B cell (primary cell): ENCODE results near the gene TBATA. TPM values are rescaled to one million over a fixed set of nuclear protein-coding genes. Genes with fewer than 3 reads are reported as not detected.

ENCODE experiments used
- ATAC-seq: fragments of 200-7000 bp; cut with Tn5 transposase; one replicate; pipeline ENCODE4 v1.10.0; 2021; ENCODE audit warnings: low read depth, mild to moderate bottlenecking, moderate number of reproducible peaks, moderate library complexity
- CTCF ChIA-PET: fragments of 350-600 bp; sonication (Branson Sonifier 250); formaldehyde crosslinking; loops from one replicate; lab custom pipeline; 2021; ENCODE audit warnings: antibody characterized with exemption, inconsistent platforms; lab: Charles Lee
- POLR2A ChIA-PET: fragments of 350-600 bp; sonication (Branson Sonifier 250); formaldehyde crosslinking; loops from one replicate; lab custom pipeline; 2021; ENCODE audit warnings: antibody characterized with exemption; lab: Charles Lee
- DNase-seq: peaks from one replicate; pipeline ENCODE4 v3.0.0; 2013
- H2AFZ ChIP-seq: 2 replicates; pipeline ENCODE4 v1.6.1; 2012; ENCODE audit warnings: mild to moderate bottlenecking, low read depth, low read length; ENCODE audit not compliant: insufficient read depth, poor library complexity, severe bottlenecking
- H3K27ac ChIP-seq, 2 donors: 1 replicate in 1 of 2; 2 replicates in 1 of 2; pipeline ENCODE4 v1.5.1; 2012 to 2013; ENCODE audit warnings: low read length in 2 of 2, mild to moderate bottlenecking in 2 of 2, moderate library complexity in 1 of 2
- H3K27me3 ChIP-seq, 4 experiments: fragments of 200-600 bp in 1 of 4; sonication (generic) in 1 of 4; replicated peaks in 1 of 4; 1 replicate in 2 of 4; 2 replicates in 2 of 4; pipeline versions ENCODE4 v1.6.1 to v1.7.0; 2013 to 2016; ENCODE audit warnings: low read length in 3 of 4, mild to moderate bottlenecking in 2 of 4, mixed read lengths in 1 of 4, moderate library complexity in 1 of 4; ENCODE audit not compliant: insufficient read depth in 4 of 4, control insufficient read depth in 3 of 4; ENCODE audit errors: control extremely low read depth in 1 of 4
- H3K36me3 ChIP-seq, 2 experiments: replicated peaks in 1 of 2; 1 replicate in 1 of 2; 2 replicates in 1 of 2; pipeline versions ENCODE4 v1.6.1 to v1.7.1; 2013; ENCODE audit warnings: low read length in 1 of 2; ENCODE audit not compliant: insufficient read depth in 2 of 2, control insufficient read depth in 1 of 2; ENCODE audit errors: control extremely low read depth in 1 of 2, extremely low read depth in 1 of 2
- H3K4me1 ChIP-seq, 2 donors: fragments of 200-600 bp in 1 of 2; sonication (generic) in 1 of 2; 1 replicate in 1 of 2; 2 replicates in 1 of 2; pipeline versions ENCODE4 v1.5.1 to v1.6.1; 2013 to 2017; ENCODE audit warnings: low read length in 2 of 2; ENCODE audit not compliant: control insufficient read depth in 2 of 2, insufficient read depth in 2 of 2
- H3K4me2 ChIP-seq: replicated peaks from 2 replicates; pipeline ENCODE3; 2012; ENCODE audit warnings: mild to moderate bottlenecking, low read depth, low read length; ENCODE audit not compliant: poor library complexity, severe bottlenecking
- H3K4me3 ChIP-seq, 5 experiments: fragments of 200-600 bp in 1 of 5; sonication (generic) in 1 of 5; 1 replicate in 3 of 5; 2 replicates in 2 of 5; pipeline versions ENCODE4 v1.5.1 to v1.7.0; 2011 to 2016; ENCODE audit warnings: low read length in 4 of 5, mild to moderate bottlenecking in 4 of 5, low read depth in 2 of 5, control low read depth in 1 of 5, moderate library complexity in 1 of 5; ENCODE audit not compliant: insufficient read depth in 1 of 5; ENCODE audit errors: control extremely low read depth in 1 of 5, extremely low read depth in 1 of 5
- H3K79me2 ChIP-seq: fragments of 200-600 bp; sonication (generic); one replicate; pipeline ENCODE4 v1.6.0; 2016; ENCODE audit warnings: low read length; ENCODE audit not compliant: control insufficient read depth, insufficient read depth
- H3K9ac ChIP-seq: fragments of 200-600 bp; sonication (generic); 2 replicates; pipeline ENCODE4 v1.6.1; 2017; ENCODE audit warnings: mild to moderate bottlenecking, low read length, moderate library complexity
- H3K9me3 ChIP-seq, 3 donors: one replicate each; pipeline versions ENCODE4 v1.6.1 to v1.7.1; 2013; ENCODE audit warnings: low read length in 2 of 3; ENCODE audit not compliant: control insufficient read depth in 2 of 3, insufficient read depth in 1 of 3; ENCODE audit errors: control extremely low read depth in 1 of 3
- H4K20me1 ChIP-seq: 2 replicates; pipeline ENCODE4 v1.6.0; 2012; ENCODE audit warnings: mild to moderate bottlenecking, low read length; ENCODE audit not compliant: insufficient read depth, control insufficient read depth, poor library complexity, severe bottlenecking
- H3K27ac Mint-ChIP-seq: one replicate; pipeline ENCODE4 v1.8.0; 2021; ENCODE audit warnings: mixed read lengths
- H3K27me3 Mint-ChIP-seq: one replicate; pipeline ENCODE4 v1.8.0; 2021; ENCODE audit warnings: mixed read lengths
- H3K4me1 Mint-ChIP-seq: one replicate; pipeline ENCODE4 v1.8.0; 2021; ENCODE audit warnings: mixed read lengths
- H3K4me3 Mint-ChIP-seq: one replicate; pipeline ENCODE4 v1.8.0; 2021; ENCODE audit warnings: mixed read lengths
- H3K9me3 Mint-ChIP-seq: one replicate; pipeline ENCODE4 v1.8.0; 2022; ENCODE audit warnings: mixed read lengths; ENCODE audit not compliant: insufficient read depth
- EZH2 ChIP-seq: IDR thresholded peaks from 2 replicates; pipeline ENCODE4 v1.6.1; 2012; ENCODE audit warnings: borderline replicate concordance, low read depth, mild to moderate bottlenecking, moderate library complexity, low read length; ENCODE audit not compliant: insufficient read depth, poor library complexity, severe bottlenecking
- WGBS: methylation state at CpG from one replicate; pipeline ENCODE4 v1.1.5; 2013; ENCODE audit warnings: missing lambda C conversion rate; ENCODE audit not compliant: insufficient coverage; 5-methylcytosine and 5-hydroxymethylcytosine counted together
- intact Hi-C: fragments of 100-400 bp; cut with micrococcal nuclease; formaldehyde crosslinking; loops from one replicate; pipeline ENCODE4 v1.10.0; 2022
- polyA plus RNA-seq: library from polyadenylated mRNA; depleted of rRNA; stranded (reverse); fragments of >200 nt; gene quantifications from 2 replicates; pipeline ENCODE4 v1.2.3, GENCODE V29; 2012
- total RNA-seq, 2 donors: library from RNA; stranded (reverse); fragments of 120-200 nt in 1 of 2; gene quantifications; 1 replicate in 1 of 2; 2 replicates in 1 of 2; pipeline versions ENCODE4 v1.2.3 to v1.2.4, GENCODE V29; 2013 to 2022
- TF ChIP-seq, protein P1 (sequence below): fragments of 200-600 bp; IDR thresholded peaks from one replicate; pipeline ENCODE4 v1.8.0; 2022; ENCODE audit warnings: antibody characterized with exemption, mild to moderate bottlenecking

TBATA gene
- total and polyA plus RNA-seq, 2 donors (not counting 1 experiment from before 2014, with no cell fraction given): not detected

DNA sequence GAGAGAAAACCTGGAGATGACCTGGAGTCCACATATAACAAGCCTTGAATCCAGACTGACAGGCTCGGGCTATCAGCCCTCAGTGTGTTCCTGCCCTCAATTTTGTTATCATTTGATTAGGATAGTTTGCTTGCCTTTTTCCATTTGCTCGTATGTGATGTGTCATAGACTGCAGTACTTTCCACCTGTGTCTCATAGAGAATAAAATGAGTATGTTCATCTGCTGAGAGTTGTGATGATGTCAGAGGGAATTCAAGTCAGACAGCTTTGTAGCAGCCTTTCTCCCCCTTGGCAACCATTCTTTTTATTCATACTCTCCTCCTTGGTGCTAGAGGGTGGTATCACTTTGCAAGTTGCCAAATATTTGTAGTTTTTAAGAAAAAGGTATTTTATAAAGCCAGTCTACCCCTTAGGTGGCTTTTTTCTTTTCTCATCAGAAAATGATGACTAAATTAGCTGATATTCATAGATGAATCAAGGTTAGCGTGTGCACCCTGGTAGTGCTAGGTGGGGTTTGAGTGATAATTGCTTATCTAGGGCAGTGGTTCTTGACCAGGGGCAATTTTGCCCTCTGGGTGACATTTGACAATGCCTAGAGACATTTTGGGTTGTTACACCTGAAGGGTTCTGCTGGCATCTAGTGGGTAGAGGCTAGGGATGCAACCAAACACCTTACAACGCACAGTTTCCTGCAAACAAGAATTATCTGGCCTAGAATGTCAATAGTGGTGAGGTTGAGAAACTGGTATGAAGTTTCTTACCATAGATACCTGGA lies 36.0 kb upstream of the TBATA start:
- Histone ChIP-seq H3K9me3 (no peaks in the 10 kb centered on the region), H3K4me1 (peaks cover 0 to 5% of the 10 kb centered on the region in 2 donors), H3K79me2 (peaks cover 22% of the 10 kb centered on the region), H3K4me2 (no peak overlapping the region), H3K36me3 (peaks cover 1 to 7% of the 10 kb centered on the region in 2 experiments), H2AFZ (no peak overlapping the region), H4K20me1 (peaks cover 2% of the 10 kb centered on the region), H3K9ac (no peak overlapping the region), H3K4me3 (no peak overlapping the region), H3K27me3 (no peaks in the 10 kb centered on the region), H3K27ac (no peak overlapping the region)
- TF ChIP-seq, protein P1, sequence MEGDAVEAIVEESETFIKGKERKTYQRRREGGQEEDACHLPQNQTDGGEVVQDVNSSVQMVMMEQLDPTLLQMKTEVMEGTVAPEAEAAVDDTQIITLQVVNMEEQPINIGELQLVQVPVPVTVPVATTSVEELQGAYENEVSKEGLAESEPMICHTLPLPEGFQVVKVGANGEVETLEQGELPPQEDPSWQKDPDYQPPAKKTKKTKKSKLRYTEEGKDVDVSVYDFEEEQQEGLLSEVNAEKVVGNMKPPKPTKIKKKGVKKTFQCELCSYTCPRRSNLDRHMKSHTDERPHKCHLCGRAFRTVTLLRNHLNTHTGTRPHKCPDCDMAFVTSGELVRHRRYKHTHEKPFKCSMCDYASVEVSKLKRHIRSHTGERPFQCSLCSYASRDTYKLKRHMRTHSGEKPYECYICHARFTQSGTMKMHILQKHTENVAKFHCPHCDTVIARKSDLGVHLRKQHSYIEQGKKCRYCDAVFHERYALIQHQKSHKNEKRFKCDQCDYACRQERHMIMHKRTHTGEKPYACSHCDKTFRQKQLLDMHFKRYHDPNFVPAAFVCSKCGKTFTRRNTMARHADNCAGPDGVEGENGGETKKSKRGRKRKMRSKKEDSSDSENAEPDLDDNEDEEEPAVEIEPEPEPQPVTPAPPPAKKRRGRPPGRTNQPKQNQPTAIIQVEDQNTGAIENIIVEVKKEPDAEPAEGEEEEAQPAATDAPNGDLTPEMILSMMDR: no peak
- no peak for TF ChIP-seq EZH2
- 100% methylated on average over 1 of the region's 4 CpGs for WGBS
- no peak overlapping the region for H3K27ac Mint-ChIP-seq
- intact Hi-C loops: no loop called here
- H3K27me3 Mint-ChIP-seq: no peaks in the 10 kb centered on the region
- H3K4me1 Mint-ChIP-seq: peaks cover 25% of the 10 kb centered on the region
- ATAC-seq: no peak
- ChIA-PET POLR2A (interaction anchor here (0.6 kb wide), 2 partner anchors 19 to 443 kb away, joined by 3 to 7 read pairs; no protein-coding TSS in a partner anchor), CTCF (no interaction called here)
- H3K9me3 Mint-ChIP-seq: no peaks in the 10 kb centered on the region
- H3K4me3 Mint-ChIP-seq: no peak overlapping the region
- DNase-seq: no peak
